Right lobe of liver (tissue), 6 donors: ENCODE results near the gene DDC. TPM values are rescaled to one million over a fixed set of nuclear protein-coding genes. Genes with fewer than 3 reads are reported as not detected.

ENCODE experiments used
- ATAC-seq, 4 donors: fragments of 200-7000 bp; cut with Tn5 transposase; one replicate each; pipeline ENCODE4 v1.9.1; 2020; ENCODE audit warnings: mild to moderate bottlenecking in 4 of 4, moderate library complexity in 4 of 4
- DNase-seq, 3 donors: peaks; one replicate each; pipeline ENCODE4 v3.0.0-alpha.2; 2020
- H3K27ac ChIP-seq, 3 donors: fragments of 200-600 bp; one replicate each; pipeline ENCODE4 v1.8.0; 2022
- H3K27me3 ChIP-seq, 2 donors: fragments of 200-600 bp; one replicate each; pipeline ENCODE4 v1.8.0; 2022
- H3K36me3 ChIP-seq, 4 donors: fragments of 200-600 bp; sonication (generic) in 1 of 4; one replicate each; pipeline versions ENCODE4 v1.5.1 to v1.8.0; 2017 to 2022; ENCODE audit warnings: control low read depth in 1 of 4
- H3K4me1 ChIP-seq, 4 donors: fragments of 200-600 bp; sonication (generic) in 1 of 4; one replicate each; pipeline versions ENCODE4 v1.5.1 to v1.8.0; 2017 to 2022; ENCODE audit warnings: control low read depth in 1 of 4
- H3K4me3 ChIP-seq, 3 donors: fragments of 200-600 bp; one replicate each; pipeline ENCODE4 v1.8.0; 2022
- H3K9me3 ChIP-seq, 4 donors: fragments of 200-600 bp; sonication (generic) in 1 of 4; one replicate each; pipeline versions ENCODE4 v1.5.1 to v1.8.0; 2017 to 2022; ENCODE audit warnings: control low read depth in 1 of 4
- POLR2A ChIP-seq: fragments of 450-650 bp; IDR thresholded peaks from one replicate; pipeline ENCODE4 v1.6.1; 2017; ENCODE audit warnings: antibody characterized with exemption, mild to moderate bottlenecking
- WGBS: methylation state at CpG from one replicate; pipeline ENCODE4 v1.1.6; 2018; ENCODE audit warnings: low coverage, low lambda C conversion rate; ENCODE audit not compliant: insufficient coverage; ENCODE audit errors: missing lambda C conversion rate; 5-methylcytosine and 5-hydroxymethylcytosine counted together
- intact Hi-C, 2 donors: fragments of 100-400 bp; cut with DNase I; formaldehyde crosslinking; loops; one replicate each; pipeline versions ENCODE4 v1.11.2 to v1.14.1; 2022
- total RNA-seq, 6 experiments: library from RNA; depleted of rRNA in 2 of 6; stranded (reverse); fragments of >200 nt in 2 of 6; fragmentation: NEBNext Ultra II Directional in 3 of 6; extraction: Animal tissue kit (Norgen Biotek cat#: 25700) in 3 of 6; gene quantifications; one replicate each; pipeline versions ENCODE4 v1.1.0 to v1.2.4, GENCODE V29; 2016 to 2023
- TF ChIP-seq, protein P1 (sequence below), 4 donors: fragments of 200-600 bp in 3 of 4; fragments of 450-650 bp in 1 of 4; IDR thresholded peaks; one replicate each; pipeline versions ENCODE4 v1.5.1 to v1.8.0; 2016 to 2022; ENCODE audit warnings: antibody characterized with exemption in 4 of 4, mild to moderate bottlenecking in 2 of 4
- donor health status: DM: no; HTN: yes; CAD: no.
- donor health status: DM: no; HTN: no; CAD: no.
- donor health status: DM: no; HTN: no; CAD: no.
- donor health status: DM: no; HTN: yes; CAD: no.
- donor health status: DM: no; HTN: yes; CAD: no.

The DDC gene
- total RNA-seq, 6 experiments from 2014 or later = 37.9 to 75.7 (median 45.2) TPM

DNA sequence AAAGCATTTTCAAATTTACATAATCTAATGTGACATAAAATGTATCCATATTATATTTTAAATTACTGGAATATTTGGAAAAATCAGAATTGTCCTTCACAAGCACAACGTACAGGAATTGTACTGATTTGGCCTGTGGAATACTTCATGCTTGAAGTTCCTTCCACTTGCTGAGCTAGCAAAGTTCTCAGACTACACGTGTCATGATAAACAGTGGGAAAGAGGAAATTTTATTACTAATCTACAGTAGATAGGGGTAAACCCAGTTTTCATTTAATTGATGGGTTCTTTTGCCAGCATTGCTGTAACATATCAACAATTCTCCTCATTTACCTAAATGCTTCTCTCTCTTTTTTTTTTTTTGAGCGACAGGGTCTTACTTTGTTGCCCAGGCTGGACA, 69.5 kb downstream of the DDC start:
- ATAC-seq (peak in 3 of 4 donors; percentile 36 to 50 (median 44)), DNase-seq (no peak)
- no peaks in the 10 kb centered on the region for H3K36me3 ChIP-seq
- TF ChIP-seq POLR2A = no peak
- TF ChIP-seq, protein P1, sequence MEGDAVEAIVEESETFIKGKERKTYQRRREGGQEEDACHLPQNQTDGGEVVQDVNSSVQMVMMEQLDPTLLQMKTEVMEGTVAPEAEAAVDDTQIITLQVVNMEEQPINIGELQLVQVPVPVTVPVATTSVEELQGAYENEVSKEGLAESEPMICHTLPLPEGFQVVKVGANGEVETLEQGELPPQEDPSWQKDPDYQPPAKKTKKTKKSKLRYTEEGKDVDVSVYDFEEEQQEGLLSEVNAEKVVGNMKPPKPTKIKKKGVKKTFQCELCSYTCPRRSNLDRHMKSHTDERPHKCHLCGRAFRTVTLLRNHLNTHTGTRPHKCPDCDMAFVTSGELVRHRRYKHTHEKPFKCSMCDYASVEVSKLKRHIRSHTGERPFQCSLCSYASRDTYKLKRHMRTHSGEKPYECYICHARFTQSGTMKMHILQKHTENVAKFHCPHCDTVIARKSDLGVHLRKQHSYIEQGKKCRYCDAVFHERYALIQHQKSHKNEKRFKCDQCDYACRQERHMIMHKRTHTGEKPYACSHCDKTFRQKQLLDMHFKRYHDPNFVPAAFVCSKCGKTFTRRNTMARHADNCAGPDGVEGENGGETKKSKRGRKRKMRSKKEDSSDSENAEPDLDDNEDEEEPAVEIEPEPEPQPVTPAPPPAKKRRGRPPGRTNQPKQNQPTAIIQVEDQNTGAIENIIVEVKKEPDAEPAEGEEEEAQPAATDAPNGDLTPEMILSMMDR (IDR thresholded peaks at IDR 0.05) = no peak
- no peak overlapping the region for H3K4me3 ChIP-seq
- H3K9me3 ChIP-seq = no peaks in the 10 kb centered on the region
- H3K27ac ChIP-seq = no peak overlapping the region
- intact Hi-C loops = no loop called here
- 51% methylated on average over 3 of the region's 3 CpGs for WGBS
- no peaks in the 10 kb centered on the region for H3K27me3 ChIP-seq
- no peaks in the 10 kb centered on the region for H3K4me1 ChIP-seq

DNA sequence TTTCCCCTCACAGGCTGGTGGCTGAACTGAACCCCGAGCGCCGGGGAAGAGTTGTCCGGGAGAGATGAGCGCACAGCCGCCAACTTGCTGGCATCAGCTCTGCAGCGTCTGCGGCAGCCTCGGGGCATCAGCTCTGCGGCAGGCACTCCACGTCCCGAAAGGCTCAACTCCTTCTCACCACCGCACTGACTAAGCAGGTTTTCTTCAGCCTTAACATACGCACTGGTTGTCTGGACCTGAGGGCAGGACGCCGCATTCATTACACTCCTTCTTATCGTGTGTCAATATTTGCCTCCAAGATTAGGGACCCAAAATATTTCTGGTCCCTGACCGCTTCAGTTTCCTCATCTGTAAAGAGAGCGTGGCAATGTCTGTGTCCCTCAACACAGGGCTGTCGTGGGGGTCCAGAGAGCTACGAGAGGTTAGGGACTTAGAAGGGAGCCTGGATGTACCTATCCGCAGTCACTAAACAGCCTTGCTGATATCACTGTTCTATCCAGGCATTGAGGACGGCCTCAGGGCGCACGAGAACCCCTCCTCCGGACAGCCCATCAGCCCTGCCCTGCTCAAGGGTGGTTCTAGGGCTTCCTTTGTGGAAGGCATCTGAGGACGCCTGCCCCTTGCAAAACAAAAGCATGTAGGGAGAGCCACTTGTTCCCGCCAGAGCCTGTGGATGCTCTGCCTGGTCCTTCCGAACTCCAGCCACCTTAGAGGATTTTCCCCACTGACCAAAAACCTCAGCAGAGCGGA, 72.3 kb downstream of the DDC start:
- intact Hi-C loops = no loop called here
- H3K4me1 ChIP-seq = no peaks in the 10 kb centered on the region
- WGBS = 94% methylated on average over 16 of the region's 30 CpGs
- DNase-seq (peak in 1 of 3 donors; percentile 43), ATAC-seq (peak in 1 of 4 donors; percentile 34)
- no peaks in the 10 kb centered on the region for H3K27me3 ChIP-seq
- H3K4me3 ChIP-seq = no peak overlapping the region
- H3K9me3 ChIP-seq = no peaks in the 10 kb centered on the region
- no peak for TF ChIP-seq POLR2A
- TF ChIP-seq, protein P1 (IDR thresholded peaks at IDR 0.05) = no peak
- no peak overlapping the region for H3K27ac ChIP-seq
- no peaks in the 10 kb centered on the region for H3K36me3 ChIP-seq

DNA sequence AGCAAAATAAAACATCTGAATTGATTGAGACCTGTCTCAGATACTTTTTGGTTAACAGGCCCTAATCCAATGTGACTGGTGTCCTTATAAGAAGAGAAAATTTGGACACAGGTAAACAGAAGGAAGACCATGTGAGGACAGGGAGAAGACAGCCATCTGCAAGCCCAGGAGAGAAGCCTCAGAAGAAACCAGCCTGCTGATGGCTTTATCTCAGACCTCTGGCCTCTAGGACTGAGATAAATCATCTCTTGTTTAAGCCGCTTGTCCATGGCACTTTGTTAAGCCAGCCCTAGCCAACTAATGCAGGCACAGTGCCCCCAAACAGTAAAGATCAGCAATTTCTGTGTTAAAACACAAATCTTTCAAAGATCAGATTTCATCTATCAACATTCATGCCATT, 73.3 kb downstream of the DDC start:
- TF ChIP-seq POLR2A = no peak
- TF ChIP-seq, protein P1 (IDR thresholded peaks at IDR 0.05) = no peak
- Histone ChIP-seq H3K27me3 (no peaks in the 10 kb centered on the region), H3K36me3 (no peaks in the 10 kb centered on the region), H3K4me1 (no peaks in the 10 kb centered on the region), H3K4me3 (no peak overlapping the region), H3K27ac (no peak overlapping the region), H3K9me3 (no peaks in the 10 kb centered on the region)
- DNase-seq (no peak), ATAC-seq (no peak)
- WGBS = 63% methylated on average over 1 of the region's 1 CpG
- intact Hi-C loops = no loop called here

DNA sequence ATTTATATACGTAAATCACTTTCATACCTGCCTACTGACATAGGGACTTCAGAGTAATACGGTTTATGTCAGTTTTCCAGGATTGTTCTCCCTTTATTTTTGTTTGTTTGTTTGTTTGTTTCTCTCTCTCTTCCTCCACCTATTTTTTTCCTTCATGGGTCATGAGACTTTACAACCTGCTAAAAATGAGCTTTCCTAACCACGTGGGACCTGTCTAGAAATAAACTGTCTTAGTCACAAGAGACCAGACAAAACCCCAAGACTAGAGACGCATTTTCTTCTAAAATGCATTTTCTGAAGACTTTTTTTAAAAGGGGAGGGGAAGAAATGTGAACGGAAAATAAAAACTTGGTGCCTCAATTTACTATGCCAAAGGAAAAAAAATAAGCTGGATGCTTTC, 74.0 kb downstream of the DDC start:
- intact Hi-C loops = no loop called here
- TF ChIP-seq, protein P1 (IDR thresholded peaks at IDR 0.05) = no peak
- no peak for TF ChIP-seq POLR2A
- no peak for DNase-seq

More for the DNA sequence above, 74.0 kb downstream of the DDC start:
- Histone ChIP-seq H3K27ac (no peak overlapping the region), H3K4me1 (no peaks in the 10 kb centered on the region), H3K36me3 (no peaks in the 10 kb centered on the region), H3K9me3 (no peaks in the 10 kb centered on the region), H3K27me3 (no peaks in the 10 kb centered on the region), H3K4me3 (no peak overlapping the region)
- no peak for ATAC-seq
- WGBS = 71% methylated on average over 5 of the region's 5 CpGs
